Occipital lobe (tissue), 2 donors: Measurements from ENCODE around the gene TCF7L1. TPM values are rescaled to one million over a fixed set of nuclear protein-coding genes. Genes with fewer than 3 reads are reported as not detected.
"Not testable (repeated sequence)": the region's sequence is repeated elsewhere in the genome, so short reads cannot be mapped to it uniquely, and the experiment has no call there.

Experiments used
- DNase-seq: peaks from one replicate; lab custom pipeline; 2025; lab: John Stamatoyannopoulos, UW
- total RNA-seq: library from RNA; depleted of rRNA; stranded (reverse); fragments of >200 nt; gene quantifications from one replicate; pipeline ENCODE4 v1.2.3, GENCODE V29; 2014

Gene TCF7L1
- total RNA-seq, 1 donor from 2014 or later: 1.1 TPM

DNA sequence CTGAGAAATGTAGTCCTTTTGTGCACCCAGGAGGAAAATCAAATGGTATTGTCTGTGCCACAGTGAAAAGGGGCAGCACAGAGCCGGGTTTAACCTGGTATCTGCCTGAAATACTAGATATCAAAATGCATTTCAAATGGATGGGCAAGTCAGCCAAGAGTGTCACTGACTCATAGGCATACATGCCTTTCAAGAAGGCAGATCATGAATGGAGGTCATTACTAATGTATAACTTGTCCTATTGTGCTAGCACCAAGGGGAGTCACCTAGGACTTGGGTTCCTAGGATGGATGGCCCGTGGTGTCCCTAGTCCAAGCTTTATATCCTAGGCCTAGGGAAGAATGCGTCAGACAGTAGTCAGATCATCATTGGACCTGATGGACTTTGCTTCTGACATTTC is 49.9 kb downstream of the TCF7L1 start:
- DNase-seq: no peak

DNA sequence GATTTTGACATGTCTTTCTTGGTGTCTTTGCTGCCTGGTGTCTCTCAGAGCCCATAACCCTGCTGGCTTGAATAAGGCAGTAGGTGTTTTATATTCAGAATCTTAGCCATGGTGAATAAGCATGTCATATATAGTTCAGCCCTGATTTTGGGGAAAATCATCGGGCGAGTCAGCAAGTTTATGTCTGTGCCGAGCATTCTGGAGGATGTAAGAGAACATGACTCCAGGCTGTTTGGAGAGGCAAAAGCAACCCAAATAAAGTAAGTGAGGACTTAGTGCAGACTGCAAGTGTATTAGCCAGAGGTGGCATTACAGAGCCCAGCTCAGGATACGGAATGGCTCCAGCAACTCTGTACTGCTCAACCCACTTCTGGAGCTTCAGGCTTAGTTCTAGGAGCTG is 50.3 kb downstream of the TCF7L1 start:
- no peak for DNase-seq

DNA sequence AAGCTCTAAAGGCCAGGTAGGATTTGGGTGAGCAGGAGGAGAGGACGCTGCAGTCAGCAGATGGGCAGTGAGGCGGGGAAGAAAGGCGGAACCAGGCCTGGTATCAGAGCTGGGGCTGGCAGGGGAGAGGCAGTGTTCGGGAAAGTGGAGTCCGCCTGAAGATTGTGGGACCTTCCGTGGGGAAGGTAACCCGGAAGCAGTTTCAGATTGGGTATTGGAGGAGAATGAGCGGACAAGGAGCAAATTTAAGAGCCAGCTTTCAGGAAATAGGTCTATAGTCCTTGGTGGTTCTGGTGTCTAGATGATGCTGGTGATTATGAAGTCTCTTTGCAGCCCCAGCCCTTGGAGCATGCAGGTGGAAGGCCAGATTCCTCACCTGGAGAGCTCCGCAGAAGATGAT is 51.0 kb downstream of the TCF7L1 start:
- no peak for DNase-seq

DNA sequence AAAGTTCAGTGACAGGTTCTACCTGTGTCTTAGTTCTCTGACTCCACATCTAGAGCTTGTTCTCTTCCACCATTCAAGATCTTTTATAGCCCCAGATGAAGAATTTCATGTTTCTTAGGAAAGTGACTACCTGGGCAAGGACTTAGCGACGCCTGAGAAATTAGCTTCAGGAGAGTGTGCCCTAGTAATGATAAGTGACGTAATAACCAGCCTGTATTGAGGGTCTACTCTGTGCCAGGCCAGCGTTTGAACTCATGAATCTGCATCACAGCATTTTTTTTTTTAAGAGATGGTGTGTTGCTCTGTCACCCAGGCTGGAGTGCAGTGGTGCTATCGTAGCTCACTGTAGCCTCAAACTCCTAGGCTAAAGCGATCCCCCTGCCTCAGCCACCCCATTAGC is 51.8 kb downstream of the TCF7L1 start:
- no peak for DNase-seq

DNA sequence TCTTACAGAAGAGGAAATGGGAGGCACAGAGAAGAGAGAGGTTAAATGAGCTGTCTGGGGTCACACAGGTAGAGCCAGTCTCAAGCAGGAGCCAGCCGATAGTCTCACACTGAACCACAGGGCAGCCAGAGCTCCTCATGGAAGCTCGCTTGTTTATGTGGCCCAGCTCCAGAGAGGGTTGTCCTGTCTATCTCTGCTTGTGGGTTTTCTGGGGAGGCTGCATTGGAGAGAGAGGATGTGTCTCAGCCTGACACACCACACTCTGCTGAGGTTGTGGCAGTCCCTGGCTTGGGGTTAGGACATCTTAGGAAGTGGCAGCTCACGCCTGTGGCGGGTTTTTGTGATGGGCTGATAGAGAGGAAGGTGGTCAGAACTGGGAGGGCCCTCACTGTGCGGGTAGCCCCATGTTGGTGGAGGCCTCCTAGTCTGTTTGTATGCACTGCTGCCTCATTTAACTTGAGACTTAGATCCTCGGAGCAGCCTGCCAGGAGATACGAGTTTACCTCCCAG is 52.3 kb downstream of the TCF7L1 start:
- DNase-seq: no peak

DNA sequence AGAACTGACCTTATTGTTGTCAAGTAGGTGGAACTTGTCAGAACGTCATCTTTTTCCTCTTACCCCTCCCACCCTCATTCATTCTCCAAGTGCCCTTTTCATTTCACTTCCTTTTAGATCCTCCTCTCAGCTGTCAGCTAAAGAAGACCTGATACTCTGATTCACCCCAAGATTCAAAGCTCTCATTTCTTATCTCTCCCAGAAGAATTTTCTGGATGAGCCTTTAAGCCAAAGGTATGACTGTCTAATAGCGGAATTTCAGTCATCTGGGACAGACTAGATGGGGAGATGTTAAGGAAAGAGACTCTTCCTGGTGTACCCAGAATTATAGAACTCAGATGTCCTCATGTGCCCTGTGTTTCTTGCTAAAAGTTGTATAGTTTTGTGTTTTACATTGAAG is 53.9 kb downstream of the TCF7L1 start:
- no peak for DNase-seq

DNA sequence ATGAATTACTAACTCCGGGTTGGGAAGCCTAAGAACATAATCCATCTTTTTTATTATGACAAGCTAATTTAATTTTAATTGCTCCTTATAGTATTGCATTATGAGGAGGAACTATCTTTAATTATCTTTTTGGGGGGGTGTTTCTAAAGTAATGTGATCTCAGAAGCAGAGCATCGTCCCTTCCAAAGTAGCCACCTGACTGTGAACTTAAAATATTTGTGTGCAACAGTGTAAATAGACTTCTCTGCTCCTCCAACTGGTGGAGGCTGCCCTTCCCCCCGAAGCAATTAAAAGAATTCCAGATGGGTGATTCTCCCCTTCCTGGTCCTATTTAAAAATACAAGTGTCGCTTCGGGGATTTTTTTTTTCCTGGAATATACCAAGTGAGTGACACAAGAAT is 55.7 kb downstream of the TCF7L1 start:
- no peak for DNase-seq

DNA sequence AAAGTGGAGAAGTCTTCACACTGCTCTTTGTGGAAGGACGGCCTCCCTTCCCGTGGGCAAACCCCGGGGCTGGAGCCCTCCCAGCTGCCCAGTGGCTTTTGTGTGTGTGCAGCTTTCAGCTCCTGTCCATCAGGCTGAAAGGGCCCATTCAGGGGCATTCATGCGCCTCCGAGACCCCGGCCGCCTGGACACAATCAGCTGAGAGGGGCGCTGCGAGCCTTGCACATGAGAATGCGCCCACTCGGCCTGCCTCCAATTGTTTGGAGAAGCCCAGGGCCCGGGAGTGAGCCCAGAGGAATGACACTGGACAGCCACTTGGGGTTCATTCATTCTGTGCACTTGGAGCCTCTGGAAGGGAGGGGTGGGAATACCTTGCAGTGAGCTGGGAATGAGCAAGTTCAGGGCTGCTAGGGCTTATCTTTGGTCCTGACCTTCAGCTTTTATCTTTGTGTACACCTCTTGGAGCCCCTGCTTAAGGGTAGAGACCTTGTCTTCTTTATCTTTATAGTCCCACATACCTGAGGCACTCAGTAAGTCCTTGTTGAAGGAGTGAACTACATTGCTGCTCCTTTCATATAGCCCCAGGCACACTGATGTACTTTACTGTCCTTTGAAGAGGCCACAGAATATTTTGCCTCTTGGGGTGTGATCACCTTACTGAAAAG is 56.5 kb downstream of the TCF7L1 start:
- no peak for DNase-seq

DNA sequence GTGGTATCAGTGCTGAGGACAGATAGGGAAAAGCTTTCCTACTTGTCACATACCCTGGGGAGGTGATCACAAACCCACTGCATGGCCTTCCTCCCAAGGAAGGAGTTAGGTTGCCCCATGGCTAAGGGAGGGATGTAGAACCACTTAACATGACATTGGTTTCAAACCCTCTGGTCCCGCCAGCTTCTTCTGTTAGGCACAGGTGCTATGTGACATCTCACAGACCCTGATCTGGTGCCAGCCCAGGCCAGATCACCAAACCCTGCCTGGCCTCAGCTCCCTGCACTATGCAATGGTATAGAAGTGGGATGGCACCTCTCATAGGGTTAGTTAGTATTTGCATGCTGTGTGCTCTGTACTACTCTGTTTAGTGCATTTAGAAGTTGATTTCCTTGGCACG is 58.0 kb downstream of the TCF7L1 start:
- DNase-seq: no peak

DNA sequence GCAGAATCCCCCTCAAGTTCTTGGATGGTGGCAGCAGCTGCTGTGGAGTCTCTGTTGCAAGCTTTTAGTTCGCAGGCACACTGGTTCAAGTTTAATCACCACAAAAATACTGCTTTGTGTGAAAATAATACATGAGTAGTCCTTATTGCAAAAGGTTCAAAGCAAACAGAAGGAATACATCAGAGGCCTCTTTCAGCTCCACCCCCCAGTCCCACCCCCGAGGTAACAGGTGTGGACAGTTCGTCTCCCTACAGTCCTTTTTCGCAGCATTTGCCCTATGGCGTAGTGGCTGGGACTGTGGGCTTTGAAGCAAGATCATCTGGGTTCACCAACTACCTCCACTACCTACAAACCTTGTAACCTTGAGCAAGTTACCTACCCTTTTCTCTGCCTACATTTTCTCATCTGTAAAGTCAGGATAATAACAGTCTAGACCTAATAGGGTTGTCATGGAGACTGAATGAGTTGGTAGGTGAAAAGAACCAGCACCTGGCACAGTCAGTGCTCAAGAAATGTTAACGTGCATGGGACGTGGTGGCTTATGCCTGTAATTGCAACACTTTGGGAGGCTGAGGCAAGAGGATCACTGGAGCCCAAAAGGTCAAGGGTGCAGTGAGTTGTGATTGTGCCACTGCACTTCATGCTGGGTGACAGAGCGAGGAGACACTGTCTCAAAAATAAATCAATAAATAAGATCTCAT is 61.7 kb downstream of the TCF7L1 start:
- DNase-seq: no peak

DNA sequence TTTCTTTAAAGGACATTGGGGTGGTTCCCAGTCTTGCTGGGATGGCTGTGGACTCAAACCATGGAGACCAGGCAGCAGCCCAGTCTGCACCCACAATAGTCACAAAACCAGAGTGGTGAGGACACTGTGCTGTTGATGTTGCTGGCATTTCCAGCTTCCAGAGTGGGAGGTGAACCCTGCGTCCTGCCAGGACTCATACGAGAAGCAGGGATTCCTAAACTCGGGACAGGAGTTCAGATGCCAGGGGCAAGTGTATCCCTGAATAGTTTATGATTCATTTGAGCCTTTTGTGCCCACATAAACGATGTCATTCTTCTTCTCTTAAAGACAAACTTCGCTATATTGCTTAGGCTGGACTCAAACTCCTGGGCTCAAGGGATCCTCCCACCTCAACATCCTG is 62.8 kb downstream of the TCF7L1 start:
- DNase-seq: no peak

DNA sequence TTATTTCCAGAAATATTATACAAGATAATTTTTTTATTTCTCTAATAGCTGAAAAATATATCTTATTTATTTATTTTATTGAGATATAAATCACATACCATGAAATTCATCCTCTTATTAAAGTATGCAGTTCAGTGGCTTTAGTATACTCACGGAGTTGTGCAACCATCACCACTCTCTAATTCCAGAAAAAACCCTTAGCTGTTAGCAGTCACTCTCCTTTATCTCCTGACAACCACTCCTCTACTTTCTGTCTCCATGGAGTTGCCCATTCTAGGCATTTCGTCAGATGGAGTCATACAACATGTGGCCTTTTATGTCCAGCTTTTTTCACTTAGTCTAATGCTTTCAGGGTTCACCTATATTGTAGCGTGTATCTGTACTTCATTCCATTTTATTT is 66.5 kb downstream of the TCF7L1 start:
- no peak for DNase-seq

DNA sequence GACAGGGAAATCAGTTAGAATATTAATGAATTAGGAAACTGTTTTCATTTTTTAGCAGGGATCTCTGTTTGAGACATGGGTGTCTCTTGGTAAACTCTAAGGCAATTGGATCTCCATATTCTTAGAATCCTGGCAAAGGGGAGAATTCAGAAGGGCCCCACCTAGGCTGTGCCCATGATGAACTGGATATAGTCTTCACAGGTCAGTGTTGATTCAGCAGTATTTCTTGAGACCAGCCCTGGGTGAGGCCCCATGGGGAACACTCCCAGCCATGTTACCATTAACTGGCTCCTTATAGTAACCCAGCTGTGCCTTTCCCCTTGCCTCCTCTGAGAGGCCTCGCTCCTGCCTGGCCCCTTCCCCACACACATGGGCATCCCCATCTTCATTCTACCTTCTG is 76.7 kb downstream of the TCF7L1 start:
- no peak for DNase-seq

DNA sequence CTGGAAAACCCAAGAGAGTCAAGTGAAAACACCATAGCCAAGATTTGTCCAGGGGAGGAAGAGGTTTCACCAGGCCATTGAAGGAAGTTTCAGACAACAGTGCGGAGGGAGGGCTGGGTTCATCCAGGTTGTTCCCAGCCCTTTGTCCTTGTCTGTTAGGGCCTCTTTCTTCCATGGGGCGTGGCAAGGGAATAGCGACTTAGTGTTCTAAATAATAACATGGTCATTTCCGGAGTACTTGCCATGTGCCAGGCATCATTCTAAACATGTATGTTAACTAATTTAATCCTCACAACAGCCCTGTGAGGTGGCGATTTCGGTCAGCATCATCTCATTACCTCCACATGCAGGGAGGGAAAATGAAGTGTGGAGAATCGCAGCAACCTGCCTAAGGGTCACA is 77.3 kb downstream of the TCF7L1 start:
- DNase-seq: no peak

DNA sequence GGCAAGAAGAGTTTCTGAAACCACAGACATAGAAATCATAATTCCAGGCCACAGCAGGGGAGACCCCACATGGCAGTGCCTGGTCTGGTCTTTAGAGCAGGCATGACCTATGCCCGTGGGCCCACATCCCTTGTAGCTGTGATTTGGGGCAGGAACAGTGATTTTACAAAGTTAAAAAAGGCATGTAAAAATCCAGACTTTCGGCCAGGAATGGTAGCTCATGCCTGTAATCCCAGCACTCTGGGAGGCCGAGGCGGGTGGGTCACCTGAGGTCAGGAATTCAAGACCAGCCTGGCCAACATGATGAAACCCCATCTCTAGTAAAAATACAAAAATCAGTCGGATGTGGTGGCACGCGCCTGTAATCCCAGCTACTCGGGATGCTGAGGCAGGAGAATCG is 78.4 kb downstream of the TCF7L1 start:
- DNase-seq: not testable (repeated sequence)

DNA sequence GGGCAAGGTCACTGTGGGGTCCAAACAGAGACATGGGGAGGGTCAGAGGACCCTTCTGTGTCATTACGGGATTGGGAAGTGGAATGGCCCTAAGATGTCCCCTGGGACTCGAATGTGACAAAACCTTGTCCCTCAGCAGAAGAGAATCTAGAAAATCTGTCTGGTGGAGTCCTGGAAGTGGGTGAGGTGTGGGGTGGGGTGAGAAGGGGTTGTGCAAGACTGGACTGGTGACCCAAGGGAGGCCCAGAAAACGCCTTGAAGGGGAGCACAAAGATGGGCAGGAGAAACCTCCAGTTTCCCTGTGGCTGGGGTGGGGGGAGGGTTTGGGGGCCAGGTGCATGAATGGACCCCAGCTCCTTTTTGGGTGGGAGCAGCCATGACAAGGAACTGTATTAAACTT is 79.6 kb downstream of the TCF7L1 start:
- DNase-seq: no peak

DNA sequence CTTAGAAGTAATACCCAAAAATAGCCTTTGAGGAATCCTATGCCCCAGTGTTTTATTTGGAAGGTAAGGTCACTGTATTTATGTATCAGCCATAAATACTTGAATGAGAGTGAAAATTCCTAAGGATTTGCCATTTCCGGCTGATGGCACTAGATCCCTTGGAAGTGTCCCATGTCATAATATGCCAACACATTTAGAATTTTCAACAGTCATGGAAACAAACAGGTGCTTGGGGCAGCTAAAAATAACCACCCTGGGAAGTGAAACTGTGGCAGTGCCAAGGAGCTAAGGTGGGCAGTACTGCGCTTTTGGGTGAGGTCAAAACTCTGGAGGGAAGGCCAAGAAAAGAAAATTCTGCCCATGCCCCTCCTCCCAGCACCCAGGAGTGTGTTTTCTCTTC is 80.2 kb downstream of the TCF7L1 start:
- no peak for DNase-seq

DNA sequence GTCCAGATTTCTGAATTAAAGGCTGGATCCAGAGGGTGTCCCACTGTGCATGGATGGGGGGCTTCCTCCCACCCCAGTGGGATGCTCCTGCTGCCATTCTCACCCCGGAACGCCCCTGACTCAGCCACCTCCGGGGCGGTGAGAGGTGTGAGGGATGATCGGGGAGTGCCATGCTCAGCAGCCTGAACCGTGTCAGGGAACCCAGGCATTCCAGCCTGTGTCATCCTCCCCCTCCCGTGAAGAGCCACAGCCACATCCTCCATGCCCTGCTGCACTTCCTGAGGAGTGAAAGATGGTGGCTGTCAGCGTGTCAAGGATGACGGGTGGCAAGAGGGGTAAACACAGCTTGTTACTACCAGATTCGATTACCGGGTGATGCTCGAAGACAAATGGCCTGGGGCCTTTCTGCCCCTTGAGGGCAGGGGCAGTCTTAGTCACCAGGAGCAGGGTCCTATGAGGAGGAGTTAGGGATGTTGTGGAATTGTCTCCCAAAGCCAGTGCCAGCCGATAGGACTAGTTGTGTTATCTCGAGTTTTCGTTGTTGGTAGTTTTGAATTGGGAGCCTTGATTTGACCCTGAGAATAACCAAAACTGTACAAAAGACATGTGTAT is 80.8 kb downstream of the TCF7L1 start:
- no peak for DNase-seq

DNA sequence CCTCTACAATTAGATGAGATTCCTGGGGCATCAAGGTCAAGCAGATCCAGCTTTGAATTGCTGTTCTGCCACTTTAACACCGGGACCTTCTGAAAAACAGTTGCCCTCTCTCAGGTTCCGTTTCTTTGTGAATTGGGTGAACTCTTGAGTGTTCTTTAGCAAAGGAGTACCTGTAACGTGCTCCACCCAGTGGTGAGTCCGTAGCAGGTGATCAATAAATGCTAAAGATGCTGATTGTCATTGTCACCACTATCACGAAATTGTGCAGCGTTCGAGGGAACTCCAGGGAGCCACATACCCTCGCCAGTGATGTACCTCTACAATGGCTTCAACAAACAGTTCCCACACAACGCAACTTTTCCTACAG is 81.9 kb downstream of the TCF7L1 start:
- DNase-seq: no peak

DNA sequence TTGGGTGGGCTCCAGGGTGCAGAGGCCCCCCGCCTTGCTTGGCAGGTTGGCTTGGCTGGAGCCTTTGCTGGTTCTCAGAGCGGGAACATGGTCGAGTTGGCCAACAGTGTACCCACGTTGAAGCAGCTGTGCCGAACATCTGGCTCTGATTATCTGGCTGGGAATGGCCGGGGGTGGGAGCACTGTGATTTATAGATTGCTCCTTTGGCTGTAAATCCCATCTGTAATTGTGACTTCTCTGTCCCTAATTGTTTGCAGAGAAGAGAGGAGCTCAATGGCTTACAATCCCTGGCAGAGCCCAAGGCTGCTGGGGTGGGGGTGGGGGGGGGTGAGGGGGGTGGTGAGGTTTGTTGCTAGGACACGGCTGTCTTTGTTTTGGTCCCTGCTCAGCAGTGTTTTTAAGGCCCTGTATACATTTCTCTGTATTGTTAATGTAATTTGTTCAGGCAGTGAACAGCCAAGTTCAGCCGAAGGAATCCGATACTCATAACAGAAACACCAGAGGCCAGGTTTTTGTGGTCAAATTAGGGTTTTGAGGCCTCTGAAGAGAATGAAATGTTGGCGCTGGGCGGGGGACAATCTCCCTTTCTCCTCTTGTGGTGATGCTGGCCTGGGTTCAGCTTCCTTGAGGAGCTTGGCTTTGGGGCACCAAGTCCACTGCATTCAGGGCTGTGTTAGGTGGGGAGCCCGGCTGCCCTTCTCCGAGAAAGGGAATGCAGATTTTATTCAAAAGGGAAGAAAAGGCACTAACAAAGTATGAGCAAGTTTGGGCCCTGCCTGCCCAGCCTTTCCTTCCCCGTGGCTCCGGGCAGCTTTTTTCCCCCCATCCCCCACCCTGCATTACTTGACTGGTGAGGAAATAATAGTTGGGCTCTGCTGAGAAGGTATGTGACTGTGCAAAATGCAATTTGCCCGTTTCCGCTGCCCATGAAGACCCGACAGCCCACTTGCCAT is 82.5 kb downstream of the TCF7L1 start:
- DNase-seq: peak; percentile 30

DNA sequence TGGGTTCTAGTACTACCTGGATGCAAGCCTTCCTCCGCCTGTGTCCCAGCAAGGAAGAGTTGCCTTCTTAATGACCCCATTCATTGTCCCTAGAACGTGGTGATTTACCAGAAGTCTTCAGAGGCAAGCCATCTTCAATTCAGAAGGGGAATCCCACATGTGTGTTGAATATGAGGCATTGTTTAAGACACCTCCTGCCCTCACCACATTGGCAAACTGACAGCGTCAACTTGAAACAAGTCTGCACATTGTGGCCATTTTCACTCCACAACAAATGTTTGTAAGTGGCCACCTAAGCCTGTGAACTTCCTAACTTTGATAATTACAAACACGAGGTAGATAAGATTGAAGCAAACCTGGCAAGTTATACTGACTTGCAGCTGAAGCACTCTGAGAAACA is 83.7 kb downstream of the TCF7L1 start:
- no peak for DNase-seq
